IPS DF 6.9 (cell line): Measurements from ENCODE around the gene NFIB.
A peak's percentile ranks its signal among the peaks of the same experiment; 100 is the strongest.

Experiments
- DNase-seq: peaks from one replicate; pipeline ENCODE4 v3.0.0-alpha.2; 2013; ENCODE audit warnings: low read depth, low spot score
- H3K27ac ChIP-seq: one replicate; pipeline ENCODE4 v1.5.1; 2013; ENCODE audit warnings: low read length, control low read depth
- H3K27me3 ChIP-seq: 2 replicates; pipeline ENCODE4 v1.6.1; 2013; ENCODE audit warnings: mild to moderate bottlenecking, low read length; ENCODE audit not compliant: control insufficient read depth, insufficient read depth
- H3K36me3 ChIP-seq: 2 replicates; pipeline ENCODE4 v1.6.1; 2013; ENCODE audit warnings: low read length; ENCODE audit not compliant: control insufficient read depth, insufficient read depth
- H3K4me1 ChIP-seq: 2 replicates; pipeline ENCODE4 v1.6.1; 2013; ENCODE audit warnings: low read length; ENCODE audit not compliant: control insufficient read depth, insufficient read depth
- H3K4me3 ChIP-seq: 2 replicates; pipeline ENCODE4 v1.5.1; 2013; ENCODE audit warnings: mild to moderate bottlenecking, low read length
- H3K9me3 ChIP-seq: 2 replicates; pipeline ENCODE4 v1.6.1; 2013; ENCODE audit warnings: low read length, inconsistent platforms; ENCODE audit not compliant: control insufficient read depth, insufficient read depth
- WGBS: extraction: QIAGEN DNeasy Blood & Tissue Kit; methylation state at CpG from one replicate; pipeline ENCODE4 v1.1.7; 2013; ENCODE audit warnings: mixed read lengths, missing lambda C conversion rate; ENCODE audit not compliant: insufficient read length, insufficient coverage; 5-methylcytosine and 5-hydroxymethylcytosine counted together

Gene NFIB

DNA sequence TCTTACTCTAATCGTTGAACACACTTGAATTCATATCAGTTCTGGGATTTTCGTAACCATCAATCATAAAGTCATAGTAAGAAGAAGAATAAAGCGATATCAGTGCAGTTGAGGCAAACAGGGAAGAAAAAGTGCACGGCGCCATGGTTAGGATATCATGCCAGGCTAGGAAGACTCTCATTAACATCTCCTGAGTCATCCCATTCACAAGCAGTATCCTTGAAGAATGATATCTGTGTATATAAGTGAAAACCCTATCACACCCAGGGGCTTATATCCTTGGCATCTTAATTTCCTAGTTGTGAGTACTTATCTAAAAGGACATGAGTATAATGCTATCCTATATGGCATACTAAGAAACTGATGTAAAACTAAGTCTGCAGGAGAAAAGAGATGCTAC is 38.6 kb downstream of the NFIB start:
- no peak overlapping the region for H3K4me3 ChIP-seq
- no peak for DNase-seq
- peaks cover 4% of the 10 kb centered on the region; the same call in 1 of the 2 replicates for H3K4me1 ChIP-seq
- H3K9me3 ChIP-seq = no peaks in the 10 kb centered on the region
- WGBS = no CpG with 5 or more reads among the region's 5 CpGs
- H3K36me3 ChIP-seq = no peaks in the 10 kb centered on the region
- no peak overlapping the region for H3K27ac ChIP-seq
- H3K27me3 ChIP-seq = no peaks in the 10 kb centered on the region

DNA sequence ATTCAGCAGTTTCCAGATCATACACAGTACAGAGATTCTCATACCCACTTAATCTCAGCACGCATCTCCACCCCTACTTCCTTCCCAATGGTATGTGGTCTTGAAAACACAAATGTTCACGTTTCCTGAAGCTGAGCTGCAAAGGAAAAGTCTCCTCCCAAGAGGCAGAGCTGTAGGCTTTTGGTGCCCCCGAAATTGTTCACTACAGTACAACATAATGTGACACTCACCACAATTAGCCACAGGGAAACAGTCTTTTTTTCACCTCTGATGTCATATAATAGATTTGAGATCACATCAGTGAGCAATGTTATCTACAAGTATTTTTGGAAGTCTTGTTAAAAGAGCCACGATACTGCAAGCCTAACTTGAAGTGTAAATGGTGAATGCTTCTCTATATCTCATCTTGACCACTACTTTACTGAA is 40.2 kb downstream of the NFIB start:
- no CpG with 5 or more reads among the region's 4 CpGs for WGBS
- Histone ChIP-seq H3K4me3 (no peak overlapping the region), H3K27me3 (no peaks in the 10 kb centered on the region), H3K27ac (peak overlapping the region; percentile 12), H3K4me1 (peaks cover 4% of the 10 kb centered on the region; the same call in 1 of the 2 replicates), H3K9me3 (no peaks in the 10 kb centered on the region), H3K36me3 (no peaks in the 10 kb centered on the region)
- no peak for DNase-seq

DNA sequence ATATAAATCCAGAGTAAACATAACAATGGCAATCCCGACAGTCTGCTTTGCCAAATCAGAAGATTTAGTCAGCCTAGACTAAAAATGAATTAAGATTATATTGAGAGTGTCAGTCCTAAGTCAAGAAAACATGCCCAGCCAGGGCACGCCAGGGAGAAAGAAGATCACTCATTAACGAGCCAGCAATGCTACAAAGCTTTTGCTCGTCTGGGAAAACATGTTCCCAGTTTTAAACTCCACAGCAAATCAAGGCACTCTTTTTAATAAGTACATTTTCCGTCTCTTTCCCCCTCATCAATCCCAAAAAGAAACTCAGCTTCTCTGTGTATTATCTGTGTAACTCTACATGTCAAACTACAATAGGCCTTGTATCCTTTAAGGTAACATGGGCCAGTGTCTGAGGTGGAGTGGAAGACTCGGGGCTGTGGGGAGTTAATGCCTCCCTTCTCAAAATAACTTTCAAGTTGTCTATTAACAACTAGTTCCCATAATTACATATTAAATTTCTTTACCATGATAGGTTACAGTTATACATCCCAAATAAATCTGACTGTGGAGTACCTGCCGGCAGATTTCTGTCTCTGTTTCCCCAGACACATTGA is 40.9 kb downstream of the NFIB start:
- H3K4me1 ChIP-seq = peaks cover 4% of the 10 kb centered on the region; the same call in 1 of the 2 replicates
- H3K4me3 ChIP-seq = no peak overlapping the region
- no peak overlapping the region for H3K27ac ChIP-seq

GRCh38 chr9:14271093-14271673 is 42.8 kb downstream of the NFIB start:
- Histone ChIP-seq H3K27me3 (no peaks in the 10 kb centered on the region), H3K4me3 (no peak overlapping the region), H3K4me1 (peaks cover 4% of the 10 kb centered on the region; the same call in 1 of the 2 replicates), H3K36me3 (no peaks in the 10 kb centered on the region), H3K27ac (no peak overlapping the region), H3K9me3 (no peaks in the 10 kb centered on the region)
- DNase-seq = no peak
- no CpG with 5 or more reads among the region's 7 CpGs for WGBS

More for the DNA sequence above, 40.9 kb downstream of the NFIB start:
- Histone ChIP-seq H3K27me3 (no peaks in the 10 kb centered on the region), H3K36me3 (no peaks in the 10 kb centered on the region), H3K9me3 (no peaks in the 10 kb centered on the region)
- no CpG with 5 or more reads among the region's 7 CpGs for WGBS
- no peak for DNase-seq

DNA sequence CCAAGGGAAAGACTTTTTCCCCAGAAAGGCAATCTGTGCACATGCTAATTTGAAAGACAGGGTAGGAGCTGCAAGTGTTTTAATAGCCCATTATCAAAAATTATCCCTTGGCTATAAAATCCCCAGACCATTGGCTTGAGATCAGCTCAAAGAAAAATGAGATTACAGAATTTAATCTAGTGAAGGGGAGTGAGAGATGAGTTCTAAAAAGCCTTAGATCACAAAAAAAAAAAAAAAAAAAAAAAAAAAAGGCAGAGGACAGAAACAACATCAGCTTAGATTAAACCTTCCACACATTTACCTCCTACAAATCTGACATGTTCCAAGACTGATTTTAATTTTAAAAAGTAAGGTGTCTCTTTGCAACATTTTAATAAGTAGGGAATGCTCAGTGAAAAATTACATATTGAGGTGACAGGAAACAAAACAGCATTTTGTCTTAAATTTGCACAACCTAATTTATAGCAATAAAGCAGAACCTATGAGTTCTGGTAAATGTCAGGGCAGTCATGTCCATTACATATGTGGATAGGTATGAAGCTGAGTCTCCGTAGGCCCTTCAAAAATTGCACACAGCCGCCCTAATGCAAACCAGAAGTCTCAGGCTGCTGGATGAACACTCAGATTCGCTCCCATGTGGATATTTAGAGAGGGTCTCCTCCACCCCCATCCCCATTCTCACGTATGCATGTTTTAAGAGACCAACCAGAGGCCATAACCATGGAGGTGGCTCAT is 43.4 kb downstream of the NFIB start:
- no peak for DNase-seq
- no peaks in the 10 kb centered on the region for H3K27me3 ChIP-seq
- no CpG with 5 or more reads among the region's 4 CpGs for WGBS
- peaks cover 4% of the 10 kb centered on the region; the same call in 1 of the 2 replicates for H3K4me1 ChIP-seq
- no peaks in the 10 kb centered on the region for H3K36me3 ChIP-seq
- H3K9me3 ChIP-seq = no peaks in the 10 kb centered on the region
- no peak overlapping the region for H3K27ac ChIP-seq
- H3K4me3 ChIP-seq = no peak overlapping the region

GRCh38 chr9:14269916-14270315 is 44.0 kb downstream of the NFIB start:
- H3K4me1 ChIP-seq = peaks cover 3% of the 10 kb centered on the region; the same call in 1 of the 2 replicates
- H3K9me3 ChIP-seq = no peaks in the 10 kb centered on the region
- H3K4me3 ChIP-seq = no peak overlapping the region
- no peaks in the 10 kb centered on the region for H3K27me3 ChIP-seq
- DNase-seq = no peak
- no peak overlapping the region for H3K27ac ChIP-seq
- H3K36me3 ChIP-seq = no peaks in the 10 kb centered on the region

- no CpG with 5 or more reads among the region's 7 CpGs for WGBS
- Histone ChIP-seq H3K4me3 (no peak overlapping the region), H3K9me3 (no peaks in the 10 kb centered on the region), H3K4me1 (peaks cover 3% of the 10 kb centered on the region; the same call in 1 of the 2 replicates), H3K36me3 (no peaks in the 10 kb centered on the region), H3K27me3 (no peaks in the 10 kb centered on the region), H3K27ac (no peak overlapping the region)
- DNase-seq = no peak
Measured at GRCh38 chr9:14263707-14264483, 50.0 kb downstream of the NFIB start.

DNA sequence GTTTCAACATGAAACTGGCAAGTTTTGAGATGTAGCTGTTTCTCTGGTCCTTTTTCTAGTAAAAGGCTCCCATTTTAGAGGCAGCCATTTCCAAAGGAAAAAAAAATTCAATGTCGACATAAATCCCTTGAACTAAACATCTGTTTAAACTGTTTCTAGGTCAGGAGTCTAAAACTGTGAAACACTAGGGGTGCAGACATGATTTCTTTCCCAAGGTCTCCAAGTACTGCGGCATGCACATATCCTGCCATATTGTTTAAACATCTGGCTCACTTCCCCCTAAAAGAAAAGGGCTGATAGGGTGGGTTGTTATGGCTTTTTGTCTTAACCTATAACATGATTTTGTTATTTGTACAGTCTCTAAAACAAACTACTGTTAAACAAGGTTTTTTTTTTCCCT is 51.1 kb downstream of the NFIB start:
- Histone ChIP-seq H3K4me3 (no peak overlapping the region), H3K4me1 (peaks cover 3% of the 10 kb centered on the region; the same call in 1 of the 2 replicates), H3K27ac (no peak overlapping the region), H3K36me3 (no peaks in the 10 kb centered on the region), H3K9me3 (no peaks in the 10 kb centered on the region), H3K27me3 (no peaks in the 10 kb centered on the region)
- DNase-seq = no peak
- WGBS = no CpG with 5 or more reads among the region's 2 CpGs

GRCh38 chr9:14261616-14262015 is 52.3 kb downstream of the NFIB start:
- no peak overlapping the region for H3K4me3 ChIP-seq
- H3K4me1 ChIP-seq = peaks cover 3% of the 10 kb centered on the region; the same call in 1 of the 2 replicates
- H3K27ac ChIP-seq = no peak overlapping the region
- WGBS = no CpG with 5 or more reads among the region's 2 CpGs
- no peaks in the 10 kb centered on the region for H3K27me3 ChIP-seq
- DNase-seq = no peak
- H3K36me3 ChIP-seq = no peaks in the 10 kb centered on the region
- no peaks in the 10 kb centered on the region for H3K9me3 ChIP-seq

DNA sequence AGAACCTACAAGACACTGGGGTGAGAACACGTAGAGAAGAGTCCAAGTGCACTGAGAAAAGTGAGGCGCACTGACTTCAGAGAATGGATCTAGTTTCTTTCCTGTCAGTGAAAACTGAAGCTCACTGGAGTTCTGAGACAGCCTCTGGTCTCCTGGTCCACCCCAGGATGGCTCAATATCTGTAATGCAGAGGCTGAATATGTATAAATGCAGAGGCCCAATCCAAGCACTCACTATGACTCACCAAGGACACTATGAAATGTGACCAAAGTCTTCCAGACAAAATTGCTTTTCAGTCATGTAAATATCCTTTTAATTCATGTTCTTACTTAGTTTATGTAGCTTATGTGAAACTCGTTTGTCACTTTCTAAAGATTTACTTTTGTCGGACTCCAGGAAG is 53.8 kb downstream of the NFIB start:
- Histone ChIP-seq H3K9me3 (no peaks in the 10 kb centered on the region), H3K27me3 (no peaks in the 10 kb centered on the region), H3K4me3 (no peak overlapping the region), H3K4me1 (peaks cover 4% of the 10 kb centered on the region; the same call in 1 of the 2 replicates), H3K36me3 (no peaks in the 10 kb centered on the region), H3K27ac (no peak overlapping the region)
- DNase-seq = no peak
- WGBS = no CpG with 5 or more reads among the region's 4 CpGs
